Endometrium (tissue), 2 donors: ENCODE measurements around the gene EPHA6.

Experiments used
- FAIRE-seq: peaks from 2 replicates; lab custom pipeline; 2012; peaks lifted over from hg19 to GRCh38; lab: Jason Lieb, UNC
- donor health status: control.
- donor health status: control.

EPHA6 gene

GRCh38 chr3:97278506-97278905 is 464.1 kb downstream of the EPHA6 start:
- FAIRE-seq: no peak

GRCh38 chr3:97291901-97292300 is 477.5 kb downstream of the EPHA6 start:
- no peak for FAIRE-seq

GRCh38 chr3:97293596-97294131 is 479.3 kb downstream of the EPHA6 start:
- FAIRE-seq: no peak

GRCh38 chr3:97297032-97297431 is 482.6 kb downstream of the EPHA6 start:
- no peak for FAIRE-seq

- FAIRE-seq: no peak
These were observed 486.7 kb downstream of the EPHA6 start for GRCh38 chr3:97301114-97301513.

- no peak for FAIRE-seq
These were observed 491.8 kb downstream of the EPHA6 start for GRCh38 chr3:97306226-97306625.

GRCh38 chr3:97338375-97338774 is 524.0 kb downstream of the EPHA6 start:
- no peak for FAIRE-seq

GRCh38 chr3:97340940-97341339 is 526.5 kb downstream of the EPHA6 start:
- no peak for FAIRE-seq

GRCh38 chr3:97347780-97348179 is 533.4 kb downstream of the EPHA6 start:
- FAIRE-seq: no peak

- FAIRE-seq: no peak
These were observed 536.6 kb downstream of the EPHA6 start for GRCh38 chr3:97350971-97351370.

- FAIRE-seq: no peak
These were observed 538.8 kb downstream of the EPHA6 start for GRCh38 chr3:97353176-97353575.

GRCh38 chr3:97359977-97360376 is 545.6 kb downstream of the EPHA6 start:
- FAIRE-seq: no peak

GRCh38 chr3:97360804-97361203 is 546.4 kb downstream of the EPHA6 start:
- no peak for FAIRE-seq

GRCh38 chr3:97384583-97384982 is 570.2 kb downstream of the EPHA6 start:
- FAIRE-seq: no peak

- FAIRE-seq: no peak
These were observed 574.4 kb downstream of the EPHA6 start for GRCh38 chr3:97388774-97389173.

- FAIRE-seq: no peak
These were observed 575.5 kb downstream of the EPHA6 start for GRCh38 chr3:97389936-97390335.

GRCh38 chr3:97391167-97391566 is 576.8 kb downstream of the EPHA6 start:
- FAIRE-seq: no peak

GRCh38 chr3:97409612-97410011 is 595.2 kb downstream of the EPHA6 start:
- no peak for FAIRE-seq

- FAIRE-seq: no peak
These were observed 607.2 kb downstream of the EPHA6 start for GRCh38 chr3:97421565-97421964.

GRCh38 chr3:97425002-97425401 is 610.6 kb downstream of the EPHA6 start:
- FAIRE-seq: no peak

- FAIRE-seq: no peak
These were observed 616.2 kb downstream of the EPHA6 start for GRCh38 chr3:97430601-97431000.

- no peak for FAIRE-seq
These were observed 618.5 kb downstream of the EPHA6 start for GRCh38 chr3:97432914-97433313.

GRCh38 chr3:97438131-97438530 is 623.7 kb downstream of the EPHA6 start:
- no peak for FAIRE-seq

GRCh38 chr3:97439373-97439772 is 625.0 kb downstream of the EPHA6 start:
- FAIRE-seq: no peak

GRCh38 chr3:97464035-97464434 is 649.6 kb downstream of the EPHA6 start:
- FAIRE-seq: no peak
